ENCODE data around the gene NAT16. TPM values are rescaled to one million over a fixed set of nuclear protein-coding genes. Genes with fewer than 3 reads are reported as not detected.

NAT16 gene
- total and polyA plus RNA-seq, 2 of the 13 experiments (the other 11 are each of a cell fraction or from before 2014, with no cell fraction given) = 0.04 TPM; not detected in 1

DNA sequence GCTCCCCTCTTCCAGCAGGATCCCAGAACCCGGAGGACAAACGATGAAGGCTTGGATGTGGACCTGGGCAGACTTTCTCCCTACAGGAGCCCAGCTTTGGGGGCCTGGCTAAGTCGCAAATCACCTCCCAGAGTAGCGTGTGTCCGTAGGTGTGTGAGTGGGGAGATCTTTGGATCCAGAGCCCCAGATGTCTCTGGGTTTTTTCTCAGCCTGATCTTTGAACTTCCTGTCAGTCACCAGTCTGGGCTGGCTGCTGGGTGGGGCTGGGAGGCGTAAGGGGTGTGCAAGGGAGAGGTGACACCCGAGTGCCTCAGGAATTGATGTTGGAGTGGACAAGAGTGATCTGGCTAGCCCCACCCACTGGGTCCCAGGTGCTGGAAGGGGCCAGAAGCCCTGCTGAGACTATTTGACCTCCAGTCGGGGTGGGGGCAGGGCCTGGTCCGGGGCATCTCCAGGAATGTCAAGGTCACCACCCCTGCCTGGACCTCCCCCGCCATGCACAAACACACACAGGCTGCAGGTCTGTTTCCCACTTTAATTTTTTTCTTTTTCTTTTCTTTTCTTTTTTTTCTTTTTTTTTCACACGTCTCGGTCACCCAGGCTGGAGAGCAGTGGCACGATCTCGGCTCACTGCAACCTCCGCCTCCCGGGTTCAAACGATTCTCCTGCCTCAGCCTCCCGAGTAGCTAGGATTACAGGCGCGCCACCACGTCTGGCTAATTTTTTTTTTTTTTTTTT is 20.9 kb upstream of the NAT16 start, which contains the start of gene MOGAT3 (continued):
- no peak; the same call in 1 of the 2 replicates for TF ChIP-seq ZNF263 (CRISPR knock-in tag; IDR thresholded peaks at IDR 0.05)
- TF ChIP-seq, protein P1, sequence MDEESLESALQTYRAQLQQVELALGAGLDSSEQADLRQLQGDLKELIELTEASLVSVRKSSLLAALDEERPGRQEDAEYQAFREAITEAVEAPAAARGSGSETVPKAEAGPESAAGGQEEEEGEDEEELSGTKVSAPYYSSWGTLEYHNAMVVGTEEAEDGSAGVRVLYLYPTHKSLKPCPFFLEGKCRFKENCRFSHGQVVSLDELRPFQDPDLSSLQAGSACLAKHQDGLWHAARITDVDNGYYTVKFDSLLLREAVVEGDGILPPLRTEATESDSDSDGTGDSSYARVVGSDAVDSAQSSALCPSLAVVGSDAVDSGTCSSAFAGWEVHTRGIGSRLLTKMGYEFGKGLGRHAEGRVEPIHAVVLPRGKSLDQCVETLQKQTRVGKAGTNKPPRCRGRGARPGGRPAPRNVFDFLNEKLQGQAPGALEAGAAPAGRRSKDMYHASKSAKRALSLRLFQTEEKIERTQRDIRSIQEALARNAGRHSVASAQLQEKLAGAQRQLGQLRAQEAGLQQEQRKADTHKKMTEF (CRISPR knock-in tag; IDR thresholded peaks at IDR 0.05) = peak; percentile 77
- TF ChIP-seq, protein P2, sequence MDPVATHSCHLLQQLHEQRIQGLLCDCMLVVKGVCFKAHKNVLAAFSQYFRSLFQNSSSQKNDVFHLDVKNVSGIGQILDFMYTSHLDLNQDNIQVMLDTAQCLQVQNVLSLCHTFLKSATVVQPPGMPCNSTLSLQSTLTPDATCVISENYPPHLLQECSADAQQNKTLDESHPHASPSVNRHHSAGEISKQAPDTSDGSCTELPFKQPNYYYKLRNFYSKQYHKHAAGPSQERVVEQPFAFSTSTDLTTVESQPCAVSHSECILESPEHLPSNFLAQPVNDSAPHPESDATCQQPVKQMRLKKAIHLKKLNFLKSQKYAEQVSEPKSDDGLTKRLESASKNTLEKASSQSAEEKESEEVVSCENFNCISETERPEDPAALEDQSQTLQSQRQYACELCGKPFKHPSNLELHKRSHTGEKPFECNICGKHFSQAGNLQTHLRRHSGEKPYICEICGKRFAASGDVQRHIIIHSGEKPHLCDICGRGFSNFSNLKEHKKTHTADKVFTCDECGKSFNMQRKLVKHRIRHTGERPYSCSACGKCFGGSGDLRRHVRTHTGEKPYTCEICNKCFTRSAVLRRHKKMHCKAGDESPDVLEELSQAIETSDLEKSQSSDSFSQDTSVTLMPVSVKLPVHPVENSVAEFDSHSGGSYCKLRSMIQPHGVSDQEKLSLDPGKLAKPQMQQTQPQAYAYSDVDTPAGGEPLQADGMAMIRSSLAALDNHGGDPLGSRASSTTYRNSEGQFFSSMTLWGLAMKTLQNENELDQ (CRISPR knock-in tag; IDR thresholded peaks at IDR 0.05; ENCODE audit: borderline replicate concordance) = no peak
- TF ChIP-seq, protein P3, sequence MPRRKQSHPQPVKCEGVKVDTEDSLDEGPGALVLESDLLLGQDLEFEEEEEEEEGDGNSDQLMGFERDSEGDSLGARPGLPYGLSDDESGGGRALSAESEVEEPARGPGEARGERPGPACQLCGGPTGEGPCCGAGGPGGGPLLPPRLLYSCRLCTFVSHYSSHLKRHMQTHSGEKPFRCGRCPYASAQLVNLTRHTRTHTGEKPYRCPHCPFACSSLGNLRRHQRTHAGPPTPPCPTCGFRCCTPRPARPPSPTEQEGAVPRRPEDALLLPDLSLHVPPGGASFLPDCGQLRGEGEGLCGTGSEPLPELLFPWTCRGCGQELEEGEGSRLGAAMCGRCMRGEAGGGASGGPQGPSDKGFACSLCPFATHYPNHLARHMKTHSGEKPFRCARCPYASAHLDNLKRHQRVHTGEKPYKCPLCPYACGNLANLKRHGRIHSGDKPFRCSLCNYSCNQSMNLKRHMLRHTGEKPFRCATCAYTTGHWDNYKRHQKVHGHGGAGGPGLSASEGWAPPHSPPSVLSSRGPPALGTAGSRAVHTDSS (CRISPR knock-in tag; conservative IDR thresholded peaks at IDR 0.05) = no peak
- TF ChIP-seq ZNF121 (CRISPR knock-in tag; IDR thresholded peaks at IDR 0.05) = no peak
- no peak for TF ChIP-seq ZNF30 (CRISPR knock-in tag; IDR thresholded peaks at IDR 0.05)
- TF ChIP-seq ZNF547 (CRISPR knock-in tag; IDR thresholded peaks at IDR 0.05) = peak; percentile 17; the same call in 1 of the 2 replicates
- 0 out of 2 replicates have a peak, but pooled peaks have one; percentile 42 for TF ChIP-seq AHR (CRISPR knock-in tag; IDR thresholded peaks at IDR 0.05)
- TF ChIP-seq ZNF3 (CRISPR knock-in tag; IDR thresholded peaks at IDR 0.05) = no peak
- TF ChIP-seq GATA4 (IDR thresholded peaks at IDR 0.05; ENCODE audit: borderline replicate concordance, low read depth) = peak; percentile 56; the same call in 1 of the 2 replicates
- TF ChIP-seq FOXK2 (IDR thresholded peaks at IDR 0.05) = peak; percentile 53; the same call in 1 of the 2 replicates
- TF ChIP-seq PAX8 (CRISPR knock-in tag; IDR thresholded peaks at IDR 0.05; ENCODE audit: borderline replicate concordance) = no peak
- no peak for TF ChIP-seq TRIM24 (CRISPR knock-in tag; IDR thresholded peaks at IDR 0.05)
- TF ChIP-seq ZNF652 (CRISPR knock-in tag; IDR thresholded peaks at IDR 0.05; ENCODE audit: borderline replicate concordance, low read depth) = peak; percentile 7; the same call in 1 of the 2 replicates
- peak; percentile 95 for TF ChIP-seq RXRA (CRISPR knock-in tag; IDR thresholded peaks at IDR 0.05)
- no peak; the same call in 1 of the 2 replicates for TF ChIP-seq JUNB (CRISPR knock-in tag; IDR thresholded peaks at IDR 0.05; ENCODE audit: borderline replicate concordance)
- TF ChIP-seq HDAC2 (CRISPR knock-in tag; IDR thresholded peaks at IDR 0.05) = peak; percentile 64
- TF ChIP-seq, protein P4, sequence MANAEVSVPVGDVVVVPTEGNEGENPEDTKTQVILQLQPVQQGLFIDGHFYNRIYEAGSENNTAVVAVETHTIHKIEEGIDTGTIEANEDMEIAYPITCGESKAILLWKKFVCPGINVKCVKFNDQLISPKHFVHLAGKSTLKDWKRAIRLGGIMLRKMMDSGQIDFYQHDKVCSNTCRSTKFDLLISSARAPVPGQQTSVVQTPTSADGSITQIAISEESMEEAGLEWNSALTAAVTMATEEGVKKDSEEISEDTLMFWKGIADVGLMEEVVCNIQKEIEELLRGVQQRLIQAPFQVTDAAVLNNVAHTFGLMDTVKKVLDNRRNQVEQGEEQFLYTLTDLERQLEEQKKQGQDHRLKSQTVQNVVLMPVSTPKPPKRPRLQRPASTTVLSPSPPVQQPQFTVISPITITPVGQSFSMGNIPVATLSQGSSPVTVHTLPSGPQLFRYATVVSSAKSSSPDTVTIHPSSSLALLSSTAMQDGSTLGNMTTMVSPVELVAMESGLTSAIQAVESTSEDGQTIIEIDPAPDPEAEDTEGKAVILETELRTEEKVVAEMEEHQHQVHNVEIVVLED (CRISPR knock-in tag; IDR thresholded peaks at IDR 0.05; ENCODE audit: borderline replicate concordance) = peak; percentile 33; the same call in 1 of the 2 replicates
- TF ChIP-seq PLRG1 (conservative IDR thresholded peaks at IDR 0.05) = no peak
- no peak for TF ChIP-seq TCF12 (IDR thresholded peaks at IDR 0.05)
- no peak for TF ChIP-seq TCF12 (CRISPR knock-in tag; IDR thresholded peaks at IDR 0.05)
- TF ChIP-seq BRCA1 (CRISPR knock-in tag; IDR thresholded peaks at IDR 0.05) = no peak; the same call in 1 of the 2 replicates
- TF ChIP-seq ZBTB20 (CRISPR knock-in tag; IDR thresholded peaks at IDR 0.05; ENCODE audit: borderline replicate concordance, low read depth) = peak; percentile 92; the same call in 1 of the 2 replicates
- peak; percentile 24; the same call in 1 of the 2 replicates for TF ChIP-seq ZIK1 (CRISPR knock-in tag; IDR thresholded peaks at IDR 0.05; ENCODE audit: borderline replicate concordance, low read depth)
